ENCODE data around the gene SEZ6L.

SEZ6L gene

DNA sequence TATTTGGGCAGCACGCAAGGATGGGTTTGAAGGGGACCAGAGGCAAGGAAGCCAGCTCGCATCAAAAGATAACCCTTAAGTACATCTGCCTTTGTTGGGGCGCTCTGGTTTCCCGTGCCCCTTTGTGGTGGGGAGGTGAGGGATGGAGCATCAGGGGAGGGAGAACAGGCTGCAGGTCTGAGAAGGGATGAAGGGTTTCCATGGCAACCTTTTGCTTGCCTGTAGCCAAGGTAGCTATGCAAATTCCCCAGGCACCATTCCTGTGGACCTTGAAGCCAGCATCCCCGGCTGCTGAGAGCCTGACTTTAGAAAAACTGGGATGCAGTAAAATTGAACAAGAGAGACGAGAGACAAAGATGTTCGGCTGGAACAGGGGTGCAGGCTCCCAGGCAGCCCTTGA lies 75.7 kb downstream of the SEZ6L start:
- DNase-seq (ENCODE audit: low read depth): no peak

GRCh38 chr22:26246552-26246951 lies 77.3 kb downstream of the SEZ6L start:
- DNase-seq (ENCODE audit: low read depth): no peak

GRCh38 chr22:26251869-26252268 lies 82.6 kb downstream of the SEZ6L start:
- DNase-seq (ENCODE audit: low read depth): no peak

DNA sequence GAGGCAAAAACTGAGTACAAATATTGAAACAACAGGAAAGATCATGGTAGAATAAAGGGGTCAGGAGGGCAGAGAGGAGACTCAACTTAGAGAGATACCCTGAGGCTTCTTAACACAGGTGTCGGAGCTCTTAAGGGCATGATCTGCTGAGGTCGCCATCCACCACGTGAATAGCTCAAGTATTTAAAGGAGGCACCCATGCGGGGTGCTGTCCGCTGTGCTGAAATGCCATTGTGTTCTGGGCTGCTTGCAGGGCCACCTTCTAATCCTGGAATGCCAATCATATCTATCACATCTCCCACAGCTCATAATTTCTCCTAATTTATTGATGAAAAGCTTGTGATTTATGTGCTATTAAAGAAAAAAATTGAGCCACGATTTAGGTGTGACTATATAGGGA lies 90.2 kb downstream of the SEZ6L start:
- no peak for DNase-seq (ENCODE audit: low read depth)

GRCh38 chr22:26264162-26264561 lies 94.9 kb downstream of the SEZ6L start:
- no peak for DNase-seq (ENCODE audit: low read depth)

GRCh38 chr22:26265281-26265680 lies 96.0 kb downstream of the SEZ6L start:
- no peak for DNase-seq (ENCODE audit: low read depth)

GRCh38 chr22:26265909-26266308 lies 96.6 kb downstream of the SEZ6L start:
- no peak for DNase-seq (ENCODE audit: low read depth)

GRCh38 chr22:26267856-26268255 lies 98.6 kb downstream of the SEZ6L start:
- no peak for DNase-seq (ENCODE audit: low read depth)

DNA sequence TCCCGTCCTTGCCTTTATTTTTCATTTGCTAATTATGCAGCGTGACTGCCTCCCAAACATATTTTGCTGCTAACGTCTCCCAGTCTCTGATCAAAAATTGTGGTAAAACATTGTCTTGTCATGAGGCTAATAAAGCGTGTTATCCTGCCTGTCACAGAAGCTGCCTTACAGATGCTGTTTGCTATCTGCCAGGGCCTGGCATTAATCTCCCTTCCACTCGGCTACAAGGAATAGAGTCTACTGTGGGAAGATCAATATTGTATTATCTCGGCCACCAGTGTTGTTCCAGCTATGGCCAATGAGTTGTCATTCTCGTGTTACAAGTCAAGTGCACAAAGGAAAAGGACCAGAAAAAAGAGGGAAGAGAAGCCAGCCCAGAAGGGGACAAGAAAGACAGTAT lies 100.3 kb downstream of the SEZ6L start:
- no peak for DNase-seq (ENCODE audit: low read depth)

- DNase-seq (ENCODE audit: low read depth): no peak
These were observed 102.2 kb downstream of the SEZ6L start for GRCh38 chr22:26271427-26271826.

DNA sequence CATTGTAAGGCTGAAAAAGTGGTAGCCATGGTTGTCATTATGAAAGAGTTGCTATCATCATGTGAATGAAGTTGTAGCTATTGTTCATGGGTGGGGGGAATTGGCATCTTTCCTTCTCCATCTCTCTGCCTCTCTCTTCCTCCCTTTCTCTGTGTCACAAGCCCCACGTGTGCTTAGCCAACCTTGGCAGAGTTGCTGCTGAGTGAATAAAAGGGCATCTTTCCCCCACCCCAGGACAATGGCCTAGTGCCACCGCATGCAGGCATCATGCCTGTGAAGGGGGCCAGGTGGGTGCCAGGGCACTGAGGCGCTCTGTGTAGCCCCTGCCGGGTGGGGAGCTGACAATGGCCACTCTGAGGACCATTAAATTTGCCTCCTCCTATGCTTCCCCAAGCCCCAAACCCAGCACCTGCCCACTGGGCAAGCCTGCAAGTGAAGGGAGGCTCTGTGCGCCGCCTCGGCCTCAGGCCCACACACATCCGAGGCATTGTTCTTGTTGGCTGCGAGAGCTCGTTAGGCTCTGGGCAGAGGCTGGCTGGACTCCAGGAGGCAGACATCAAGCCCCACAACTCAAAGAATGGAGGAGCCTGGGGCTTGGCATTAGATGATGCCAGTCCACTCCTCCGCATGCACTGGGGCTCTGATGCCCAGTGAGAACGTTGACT lies 103.9 kb downstream of the SEZ6L start:
- no peak for DNase-seq (ENCODE audit: low read depth)

DNA sequence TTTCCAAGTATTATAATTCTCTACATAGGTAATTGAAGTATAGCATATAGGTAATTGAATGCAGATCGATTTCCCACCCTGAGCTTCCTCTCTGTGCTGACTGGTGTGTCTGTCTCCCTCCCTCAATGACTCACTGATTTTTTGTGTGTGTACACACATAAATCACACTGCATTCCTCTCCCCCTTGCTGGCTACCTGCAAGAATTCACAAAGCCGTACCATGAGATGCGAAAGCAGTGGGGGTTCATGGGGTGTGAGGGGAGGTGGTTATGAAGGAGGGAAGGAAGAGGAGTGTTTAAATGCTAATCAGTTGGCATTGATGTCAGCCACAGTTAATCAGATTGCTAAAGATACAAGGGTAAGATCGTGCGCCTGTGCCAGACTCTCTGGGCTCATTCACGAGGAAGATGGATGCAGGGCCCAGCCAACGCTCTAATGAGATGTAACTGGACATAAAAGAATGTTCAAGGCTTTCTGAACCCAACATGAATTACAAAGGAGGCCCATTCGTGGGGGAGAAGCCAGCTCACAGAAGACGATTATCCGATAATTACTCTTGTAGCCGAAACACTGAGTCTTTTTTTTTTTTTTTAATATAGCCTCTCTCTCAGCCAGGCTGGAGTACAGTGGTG lies 107.4 kb downstream of the SEZ6L start:
- DNase-seq (ENCODE audit: low read depth): no peak

DNA sequence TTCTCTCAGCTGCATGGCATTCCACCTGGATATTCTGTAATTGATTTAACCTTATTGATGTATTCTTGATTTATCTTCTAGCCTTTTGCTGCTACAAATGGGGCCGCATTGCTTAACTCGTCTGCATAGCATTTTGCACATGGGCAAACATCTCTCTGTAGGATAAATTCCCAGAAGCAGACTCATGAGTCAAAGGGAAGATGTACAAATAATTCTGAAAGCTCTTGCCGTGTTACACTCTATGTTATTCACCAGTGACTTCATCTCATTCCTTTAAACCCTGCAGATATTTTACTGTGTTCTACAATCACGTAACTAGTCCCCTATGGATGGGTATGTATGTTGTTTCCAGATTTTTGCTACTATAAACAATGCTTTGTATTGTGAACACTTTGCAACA lies 112.7 kb downstream of the SEZ6L start:
- DNase-seq (ENCODE audit: low read depth): no peak

DNA sequence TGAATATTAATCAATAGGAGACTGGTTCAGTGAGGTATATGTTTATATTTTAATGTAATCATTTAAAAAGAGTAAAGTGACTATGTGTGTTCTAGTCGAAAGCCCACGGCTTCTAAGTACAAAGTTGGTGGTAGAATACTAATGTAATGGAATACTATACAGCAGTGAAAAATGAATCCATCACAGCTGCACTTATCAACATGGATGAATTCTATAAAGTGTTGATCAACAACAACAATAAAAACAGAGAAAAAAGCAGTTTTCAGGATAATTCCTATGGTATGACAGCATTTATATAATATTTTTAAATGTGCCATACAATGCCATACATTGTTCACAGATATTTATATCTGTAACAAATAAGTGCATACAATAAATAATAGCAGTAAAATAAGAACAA lies 114.1 kb downstream of the SEZ6L start:
- no peak for DNase-seq (ENCODE audit: low read depth)

DNA sequence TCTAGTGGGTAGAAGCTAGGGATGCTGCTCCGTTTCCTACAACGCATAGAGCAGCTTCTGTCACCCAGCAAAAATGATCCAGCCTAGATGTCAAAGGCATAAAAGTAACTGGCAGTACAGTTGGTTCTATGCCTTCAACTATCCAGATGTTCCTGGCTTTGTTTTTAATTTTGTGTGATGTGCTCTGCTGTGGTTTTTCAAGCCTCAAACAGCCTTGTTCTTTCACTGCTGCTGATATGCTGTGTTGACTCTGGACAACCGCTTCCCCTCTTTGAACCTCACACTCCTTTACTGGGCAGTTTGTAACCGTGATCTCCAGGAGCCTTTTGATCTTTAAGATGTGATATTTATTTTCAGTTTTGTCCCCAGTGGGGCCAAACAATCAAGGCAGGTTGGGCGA lies 116.4 kb downstream of the SEZ6L start:
- DNase-seq (ENCODE audit: low read depth): no peak

DNA sequence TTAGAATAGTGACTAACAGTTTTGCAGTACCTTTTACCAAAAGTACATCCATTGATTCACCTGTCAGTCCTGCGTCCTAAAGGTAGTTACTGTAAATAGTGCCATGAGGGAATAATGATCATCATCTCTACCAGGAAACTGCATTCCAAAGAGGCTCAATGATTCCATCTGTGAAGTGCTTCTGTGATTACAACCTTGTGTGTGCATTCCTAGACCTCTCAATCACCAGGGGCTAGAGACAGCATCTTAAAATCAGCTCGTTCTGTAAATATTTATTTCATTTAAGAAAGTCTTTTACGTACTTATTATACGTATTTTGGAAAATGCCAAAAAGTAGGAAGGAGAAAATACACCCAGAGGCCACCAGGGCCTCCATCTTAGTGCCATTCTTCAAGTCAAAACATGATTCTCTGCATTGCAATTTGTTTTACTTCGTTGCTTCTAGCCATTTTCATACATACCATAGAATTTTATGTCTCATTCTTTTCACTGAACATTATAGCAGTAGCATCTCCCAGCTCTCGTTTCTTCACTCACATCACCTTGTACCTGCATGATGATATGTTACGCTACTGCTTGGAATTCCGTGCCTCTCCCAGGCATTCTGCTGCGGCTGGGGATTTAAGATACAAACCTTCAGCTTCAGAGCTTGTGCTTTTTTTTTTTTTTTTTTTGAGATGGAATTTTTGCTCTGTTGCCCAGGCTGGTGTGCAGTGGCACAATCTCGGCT lies 117.0 kb downstream of the SEZ6L start:
- no peak for DNase-seq (ENCODE audit: low read depth)

GRCh38 chr22:26287382-26288225 lies 118.3 kb downstream of the SEZ6L start:
- no peak for DNase-seq (ENCODE audit: low read depth)

DNA sequence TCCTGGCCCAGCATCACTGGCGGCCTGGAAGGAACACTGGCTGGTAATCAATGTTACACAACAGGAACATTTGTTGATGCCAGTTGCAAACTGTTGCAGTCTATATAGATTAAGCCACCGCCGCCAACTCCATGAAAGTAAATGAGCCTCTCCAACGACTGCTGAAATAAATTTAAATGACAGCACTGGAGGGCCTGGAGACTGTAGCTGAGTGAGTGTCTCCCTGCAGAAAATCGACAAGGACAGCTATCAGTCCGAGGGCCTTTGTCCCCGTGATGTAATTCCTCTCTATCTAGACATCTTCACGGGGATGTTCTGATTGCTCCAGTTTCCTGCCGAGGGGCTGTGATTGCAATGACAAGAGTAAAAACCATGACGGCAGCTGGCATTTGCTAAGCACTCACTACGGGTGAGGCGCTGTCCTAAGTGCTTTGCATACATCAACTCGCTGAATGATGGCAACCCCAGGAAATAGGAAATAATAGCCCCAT lies 120.4 kb downstream of the SEZ6L start:
- DNase-seq (ENCODE audit: low read depth): no peak

GRCh38 chr22:26291940-26292666 lies 122.8 kb downstream of the SEZ6L start:
- DNase-seq (ENCODE audit: low read depth): no peak

- DNase-seq (ENCODE audit: low read depth): no peak
These were observed 123.4 kb downstream of the SEZ6L start for GRCh38 chr22:26292667-26292995.

DNA sequence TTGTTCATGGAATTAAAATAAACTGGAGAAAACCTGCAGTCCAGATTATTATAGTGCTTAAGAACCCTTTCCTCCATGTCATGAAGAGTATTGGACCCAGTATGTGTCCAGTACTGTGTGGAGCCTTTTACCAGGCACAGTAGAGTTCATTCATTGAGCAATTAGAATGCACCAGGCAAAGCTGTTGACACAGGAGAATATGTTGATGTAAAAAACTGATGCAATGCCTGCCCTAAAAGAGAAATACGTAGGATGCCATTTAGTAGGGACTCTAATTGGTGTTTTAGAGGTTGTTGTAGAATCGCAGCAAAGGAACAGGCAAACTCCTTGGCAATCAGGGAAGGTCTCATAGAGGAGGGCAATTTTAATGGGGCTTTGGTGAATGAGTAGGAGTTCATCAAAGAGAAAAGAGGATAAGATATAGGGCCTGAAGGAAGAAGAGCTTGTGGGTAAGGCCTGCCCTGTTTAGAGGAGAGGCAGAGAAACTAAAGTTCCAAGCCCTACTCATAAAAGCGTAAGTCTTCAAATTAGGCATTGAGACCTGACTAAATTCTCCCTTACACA lies 126.4 kb downstream of the SEZ6L start:
- no peak for DNase-seq (ENCODE audit: low read depth)
